ENCODE results near the gene UBL5. TPM values are rescaled to one million over a fixed set of nuclear protein-coding genes. Genes with fewer than 3 reads are reported as not detected.

The UBL5 gene
- total RNA-seq, 2 experiments from 2014 or later = 313 to 349 TPM

- H3K4me1 Mint-ChIP-seq = peaks cover 80% of the 10 kb centered on the region
- peak overlapping the region; percentile 76 for H3K4me3 Mint-ChIP-seq
- H3K9me3 Mint-ChIP-seq = no peaks in the 10 kb centered on the region
- peaks cover 3% of the 10 kb centered on the region for H3K36me3 Mint-ChIP-seq (ENCODE audit: low read depth)
- H3K27me3 Mint-ChIP-seq = no peaks in the 10 kb centered on the region
- peak; percentile 30 for DNase-seq
- ChIA-PET POLR2A (no interaction called here), CTCF (interaction anchor here (1.4 kb wide), 1 partner anchor 11 kb away, joined by 4 read pairs; no protein-coding TSS in a partner anchor)
- peak overlapping the region; percentile 96 for H3K27ac Mint-ChIP-seq
These were observed 36.0 kb downstream of the UBL5 start for GRCh38 chr19:9863759-9864158.

DNA sequence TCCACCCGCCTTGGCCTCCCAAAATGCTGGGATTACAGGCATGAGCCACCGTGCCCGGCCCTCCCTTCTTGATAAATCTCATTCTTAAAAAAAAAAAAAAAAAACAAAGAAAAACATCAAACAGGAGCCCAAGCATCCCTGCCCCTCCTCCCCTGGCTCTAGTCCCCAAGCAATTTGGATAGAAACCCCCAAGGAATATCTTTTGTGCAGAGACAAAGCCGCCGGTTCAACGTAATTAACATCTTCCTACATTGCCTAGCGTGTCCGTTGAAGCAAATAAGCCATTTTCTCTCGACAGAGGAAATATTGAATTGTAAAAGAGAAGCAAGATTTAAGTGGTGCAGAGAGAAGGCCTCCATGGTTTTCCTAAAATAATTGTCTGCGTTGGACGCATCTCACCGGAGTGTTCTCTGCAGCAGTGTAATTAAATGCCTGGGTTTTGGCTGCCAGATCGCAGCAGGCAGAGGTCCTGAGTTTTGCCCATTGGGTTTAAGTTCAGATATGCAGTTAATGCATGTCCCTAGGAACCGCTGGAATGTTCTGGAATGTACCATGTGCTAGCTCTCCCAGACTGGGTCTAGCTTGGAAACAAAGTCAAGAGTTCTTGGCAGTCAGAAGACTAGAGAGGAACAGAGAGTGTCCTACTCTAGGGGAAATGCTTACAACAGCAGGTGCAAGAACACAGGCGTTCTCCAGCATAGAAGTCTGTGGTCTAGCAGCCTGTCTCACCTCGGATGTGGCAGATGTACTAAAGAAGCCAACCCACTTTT, 38.2 kb downstream of the UBL5 start:
- Mint-ChIP-seq H3K27me3 (no peaks in the 10 kb centered on the region), H3K9me3 (no peaks in the 10 kb centered on the region), H3K27ac (peak overlapping the region; percentile 93), H3K36me3 (ENCODE audit: low read depth) (peaks cover 3% of the 10 kb centered on the region), H3K4me3 (peak overlapping the region; percentile 65), H3K4me1 (peaks cover 63% of the 10 kb centered on the region)
- ChIA-PET CTCF (interaction anchor here (1.1 kb wide), 1 partner anchor 10 kb away, joined by 3 read pairs; no protein-coding TSS in a partner anchor), POLR2A (no interaction called here)
- DNase-seq = peak; percentile 79

- Mint-ChIP-seq H3K4me1 (peaks cover 34% of the 10 kb centered on the region), H3K9me3 (no peaks in the 10 kb centered on the region), H3K27ac (peak overlapping the region; percentile 31), H3K27me3 (no peaks in the 10 kb centered on the region), H3K4me3 (no peak overlapping the region), H3K36me3 (ENCODE audit: low read depth) (no peaks in the 10 kb centered on the region)
- POLR2A ChIA-PET = no interaction called here
- CTCF ChIA-PET = interaction anchor here (0.7 to 1.3 kb wide), 3 partner anchors 28 to 96 kb away, joined by 3 to 6 read pairs (median 3); no protein-coding TSS in a partner anchor
- no peak for DNase-seq
These were observed 41.4 kb downstream of the UBL5 start for GRCh38 chr19:9868983-9869617.

DNA sequence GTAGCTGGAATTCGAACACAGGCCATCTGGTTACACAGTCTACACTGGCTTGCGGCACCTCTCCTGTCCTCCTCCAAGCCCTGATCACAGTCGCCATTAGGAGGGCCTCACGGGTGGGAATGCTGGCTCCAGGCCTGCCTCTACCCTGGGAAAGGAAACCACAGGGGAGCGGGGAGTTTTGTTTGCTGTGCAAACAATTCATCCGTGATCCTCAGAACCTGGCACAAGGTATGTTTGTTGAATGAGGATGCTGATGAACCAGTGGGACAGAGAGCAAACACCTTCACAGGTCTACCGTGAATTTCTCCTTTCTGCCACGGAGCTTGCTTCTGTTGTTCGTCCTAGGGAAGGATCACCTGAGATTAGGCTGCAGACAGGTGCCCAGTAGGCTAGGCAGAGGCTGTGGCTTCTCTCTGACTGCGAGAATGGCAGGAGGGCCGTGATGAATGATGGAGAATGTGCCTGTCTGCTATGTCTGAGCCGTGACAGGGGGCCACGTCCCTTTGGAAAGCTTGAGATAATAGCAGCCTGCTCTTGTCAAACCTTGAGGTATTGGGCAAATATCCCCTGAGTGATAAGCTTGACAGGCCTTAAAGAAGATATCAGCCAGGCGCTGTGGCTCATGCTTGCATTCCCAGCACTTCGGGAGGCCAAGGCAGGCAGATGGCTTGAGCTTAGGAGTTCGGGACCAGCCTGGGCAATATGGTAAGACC, 44.1 kb downstream of the UBL5 start:
- ChIA-PET CTCF (interaction anchor here (0.7 kb wide), 1 partner anchor 15 kb away, joined by 3 read pairs; no protein-coding TSS in a partner anchor), POLR2A (no interaction called here)
- no peak for DNase-seq
- Mint-ChIP-seq H3K4me3 (no peak overlapping the region), H3K27me3 (no peaks in the 10 kb centered on the region), H3K4me1 (peaks cover 11% of the 10 kb centered on the region), H3K27ac (no peak overlapping the region), H3K9me3 (no peaks in the 10 kb centered on the region), H3K36me3 (ENCODE audit: low read depth) (no peaks in the 10 kb centered on the region)

GRCh38 chr19:9872618-9873242, 45.0 kb downstream of the UBL5 start:
- peaks cover 4% of the 10 kb centered on the region for H3K4me1 Mint-ChIP-seq
- no peaks in the 10 kb centered on the region for H3K9me3 Mint-ChIP-seq
- no peak overlapping the region for H3K27ac Mint-ChIP-seq
- no peak for DNase-seq
- no peak overlapping the region for H3K4me3 Mint-ChIP-seq
- POLR2A ChIA-PET = no interaction called here
- CTCF ChIA-PET = interaction anchor here (0.7 kb wide), 1 partner anchor 92 kb away, joined by 3 read pairs; no protein-coding TSS in a partner anchor
- no peaks in the 10 kb centered on the region for H3K36me3 Mint-ChIP-seq (ENCODE audit: low read depth)
- no peaks in the 10 kb centered on the region for H3K27me3 Mint-ChIP-seq

- POLR2A ChIA-PET = no interaction called here
- no peaks in the 10 kb centered on the region for H3K36me3 Mint-ChIP-seq (ENCODE audit: low read depth)
- CTCF ChIA-PET = interaction anchor here (0.9 to 1.1 kb wide), 2 partner anchors 8 to 11 kb away, joined by 3 to 4 read pairs; no protein-coding TSS in a partner anchor
- H3K27me3 Mint-ChIP-seq = no peaks in the 10 kb centered on the region
- H3K9me3 Mint-ChIP-seq = no peaks in the 10 kb centered on the region
- H3K4me3 Mint-ChIP-seq = no peak overlapping the region
- H3K27ac Mint-ChIP-seq = peak overlapping the region; percentile 19
- H3K4me1 Mint-ChIP-seq = peaks cover 6% of the 10 kb centered on the region
- no peak for DNase-seq
These were observed 47.4 kb downstream of the UBL5 start for GRCh38 chr19:9875031-9875627.

DNA sequence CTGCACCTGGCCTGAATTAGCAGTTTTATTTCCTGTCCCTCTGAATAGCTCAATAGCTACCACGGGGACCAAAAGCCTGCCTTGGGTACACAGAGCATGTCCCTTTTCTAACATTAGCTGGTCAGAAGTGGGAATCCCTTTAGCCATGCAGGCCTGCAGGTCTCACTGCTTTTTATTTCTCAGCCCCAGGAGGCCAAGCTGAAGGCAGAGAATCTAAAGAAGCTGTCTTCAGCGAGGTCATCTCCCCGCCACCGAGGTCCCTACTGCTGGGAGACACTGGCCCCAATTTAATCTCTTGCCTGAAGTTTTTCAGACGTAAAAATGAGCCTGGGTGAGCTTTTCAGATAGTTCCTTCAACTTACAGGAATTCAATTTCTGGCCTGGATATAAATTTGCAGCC, 48.1 kb downstream of the UBL5 start:
- peaks cover 5% of the 10 kb centered on the region for H3K4me1 Mint-ChIP-seq
- CTCF ChIA-PET = interaction anchor here (1.1 kb wide), 1 partner anchor 9 kb away, joined by 3 read pairs; no protein-coding TSS in a partner anchor
- DNase-seq = no peak
- POLR2A ChIA-PET = no interaction called here
- no peak overlapping the region for H3K27ac Mint-ChIP-seq
- no peaks in the 10 kb centered on the region for H3K9me3 Mint-ChIP-seq
- H3K4me3 Mint-ChIP-seq = no peak overlapping the region
- no peaks in the 10 kb centered on the region for H3K27me3 Mint-ChIP-seq
- H3K36me3 Mint-ChIP-seq (ENCODE audit: low read depth) = no peaks in the 10 kb centered on the region

GRCh38 chr19:9877780-9878510, 50.2 kb downstream of the UBL5 start:
- peak overlapping the region; percentile 79 for H3K27ac Mint-ChIP-seq
- H3K4me1 Mint-ChIP-seq = peaks cover 3% of the 10 kb centered on the region
- no peaks in the 10 kb centered on the region for H3K36me3 Mint-ChIP-seq (ENCODE audit: low read depth)
- DNase-seq = no peak
- H3K4me3 Mint-ChIP-seq = no peak overlapping the region
- no peaks in the 10 kb centered on the region for H3K27me3 Mint-ChIP-seq
- CTCF ChIA-PET = no interaction called here
- POLR2A ChIA-PET = no interaction called here
- H3K9me3 Mint-ChIP-seq = no peaks in the 10 kb centered on the region

- H3K4me3 Mint-ChIP-seq = no peak overlapping the region
- H3K9me3 Mint-ChIP-seq = no peaks in the 10 kb centered on the region
- peak overlapping the region; percentile 79 for H3K27ac Mint-ChIP-seq
- CTCF ChIA-PET = interaction anchor here (0.6 kb wide), 1 partner anchor 122 kb away, joined by 4 read pairs; no protein-coding TSS in a partner anchor
- no peaks in the 10 kb centered on the region for H3K36me3 Mint-ChIP-seq (ENCODE audit: low read depth)
- POLR2A ChIA-PET = interaction anchor here (0.6 kb wide), 1 partner anchor 11 kb away, joined by 4 read pairs; no protein-coding TSS in a partner anchor
- peaks cover 3% of the 10 kb centered on the region for H3K4me1 Mint-ChIP-seq
- H3K27me3 Mint-ChIP-seq = no peaks in the 10 kb centered on the region
- no peak for DNase-seq
These were observed 50.9 kb downstream of the UBL5 start for GRCh38 chr19:9878511-9879196.
